ENCODE data around the gene POSTN. TPM values are rescaled to one million over a fixed set of nuclear protein-coding genes. Genes with fewer than 3 reads are reported as not detected.
A peak's percentile ranks its signal among the peaks of the same experiment; 100 is the strongest.

POSTN gene
- total RNA-seq, 1 donor: 390 TPM

DNA sequence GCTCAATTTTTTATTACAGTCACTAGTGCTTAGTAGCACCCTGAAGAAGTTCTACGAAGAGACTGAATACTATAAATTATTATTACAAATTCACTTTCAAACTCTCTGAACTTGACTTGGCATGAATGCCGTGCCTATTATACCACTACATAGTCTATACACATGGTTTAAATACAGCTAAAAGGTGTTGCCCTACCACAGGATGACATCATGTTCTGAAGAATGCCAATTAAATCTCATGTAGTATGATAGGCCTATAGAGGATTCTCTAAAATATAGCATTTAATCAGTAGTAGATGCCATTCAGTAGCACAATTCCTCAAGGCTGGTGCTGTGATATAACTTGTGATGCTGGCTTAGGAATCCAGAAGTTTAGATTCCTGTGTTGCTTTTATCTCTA, 16.7 kb upstream of the POSTN start:
- no peak for TF ChIP-seq CTCF (IDR thresholded peaks at IDR 0.05; ENCODE audit: insufficient read depth, low read depth, low read length)
- H3K4me3 ChIP-seq (ENCODE audit: low read depth, low read length): no peak overlapping the region
- DNase-seq (ENCODE audit: low read depth): no peak

GRCh38 chr13:37613638-37614037, 15.1 kb upstream of the POSTN start:
- no peak overlapping the region for H3K4me3 ChIP-seq (ENCODE audit: low read depth, low read length)
- DNase-seq (ENCODE audit: low read depth): no peak
- no peak for TF ChIP-seq CTCF (IDR thresholded peaks at IDR 0.05; ENCODE audit: insufficient read depth, low read depth, low read length)

- TF ChIP-seq CTCF (IDR thresholded peaks at IDR 0.05; ENCODE audit: insufficient read depth, low read depth, low read length): no peak
- no peak overlapping the region for H3K4me3 ChIP-seq (ENCODE audit: low read depth, low read length)
- no peak for DNase-seq (ENCODE audit: low read depth)
Observed at GRCh38 chr13:37613236-37613635, 14.7 kb upstream of the POSTN start.

DNA sequence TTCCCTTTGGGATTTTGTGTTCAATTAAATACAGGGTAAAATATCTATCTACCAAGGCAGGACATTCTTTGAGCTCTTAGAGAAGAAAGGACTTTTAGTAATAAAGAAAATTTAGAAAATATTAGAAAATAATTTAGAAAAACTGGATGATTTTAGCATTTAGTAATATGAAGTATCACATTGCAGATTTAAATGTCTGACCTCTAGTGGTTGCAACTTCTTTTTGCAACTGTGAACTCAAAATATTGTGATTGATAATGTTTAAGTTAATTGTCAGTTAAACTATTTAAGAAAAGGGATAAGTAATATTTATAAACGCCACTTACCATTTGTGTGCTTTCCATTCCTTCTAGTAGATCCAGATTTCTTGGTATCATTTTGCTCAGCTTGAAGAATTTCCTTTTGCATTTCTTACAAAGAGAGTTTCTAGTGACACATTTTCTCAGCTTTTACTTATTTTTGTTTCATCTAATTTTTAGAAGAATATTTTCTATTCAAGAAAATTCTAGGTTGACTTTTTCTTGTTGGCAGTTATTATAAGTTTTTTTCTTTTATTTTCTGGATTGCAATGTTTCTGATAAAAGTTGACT, 10.3 kb upstream of the POSTN start:
- peak; percentile 44 for TF ChIP-seq CTCF (IDR thresholded peaks at IDR 0.05; ENCODE audit: insufficient read depth, low read depth, low read length)

GRCh38 chr13:37602733-37603381, 4.3 kb upstream of the POSTN start:
- no peak overlapping the region for H3K4me3 ChIP-seq (ENCODE audit: low read depth, low read length)
- DNase-seq (ENCODE audit: low read depth): peak; percentile 47
- peak; percentile 54 for TF ChIP-seq CTCF (IDR thresholded peaks at IDR 0.05; ENCODE audit: insufficient read depth, low read depth, low read length)

More for the DNA sequence above, 10.3 kb upstream of the POSTN start:
- DNase-seq (ENCODE audit: low read depth): no peak
- H3K4me3 ChIP-seq (ENCODE audit: low read depth, low read length): no peak overlapping the region

DNA sequence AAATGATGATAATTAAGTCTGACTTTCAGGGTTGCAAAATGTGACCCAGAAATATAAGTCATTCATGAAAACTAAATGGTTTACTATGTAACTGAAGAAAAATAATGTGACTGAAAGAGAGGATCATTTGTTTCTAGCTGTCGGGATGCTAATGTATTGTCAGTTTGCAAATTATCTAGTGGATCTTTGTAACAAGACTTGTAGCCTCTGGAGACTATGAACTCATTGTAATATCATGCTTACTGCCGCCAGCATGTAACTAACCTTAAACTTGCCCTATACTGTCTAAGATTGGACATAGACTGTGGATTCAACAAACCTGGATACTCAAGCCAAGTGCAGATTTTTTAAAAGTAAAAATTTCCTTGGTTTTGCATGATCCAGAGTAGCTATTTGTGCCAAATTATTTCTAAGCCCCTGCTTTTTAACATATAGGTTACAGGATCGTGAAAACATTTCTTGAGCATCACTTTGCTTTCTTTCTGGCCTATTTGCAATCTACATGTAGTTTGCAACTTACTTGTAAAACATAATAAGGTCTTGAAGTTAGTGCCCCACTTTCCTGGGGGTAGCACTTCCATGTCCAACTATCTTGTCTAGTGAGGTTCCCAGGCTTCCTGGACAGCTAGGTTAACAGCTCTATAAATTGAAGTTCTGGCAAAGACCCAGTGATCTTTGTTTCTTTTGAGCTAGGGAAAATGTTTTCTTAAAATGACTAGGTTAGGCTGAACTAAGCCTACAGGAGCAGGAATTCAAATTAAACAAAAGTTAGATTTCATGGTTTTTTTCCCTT, 3.3 kb upstream of the POSTN start:
- TF ChIP-seq CTCF (IDR thresholded peaks at IDR 0.05; ENCODE audit: insufficient read depth, low read depth, low read length): no peak
- H3K4me3 ChIP-seq (ENCODE audit: low read depth, low read length): no peak overlapping the region
- DNase-seq (ENCODE audit: low read depth): no peak
